Bronchial smooth muscle cell (primary cell): ENCODE data around the gene SH3BP5. TPM values are rescaled to one million over a fixed set of nuclear protein-coding genes. Genes with fewer than 3 reads are reported as not detected.

Experiments used
- total RNA-seq: library from RNA; depleted of rRNA; stranded (reverse); fragments of >200 nt; gene quantifications from 2 replicates; pipeline ENCODE4 v1.2.1, GENCODE V29; 2014

The SH3BP5 gene
- total RNA-seq: 37.0 and 51.4 TPM in 2 replicates

GRCh38 chr3:15332405-15333098 is at the start of gene SH3BP5:
Gene SH3BP5 (minus strand): TSS chr3:15332586. CDS start chr3:15332408, 178 bp downstream.

GRCh38 chr3:15205934-15206661 is 126.3 kb downstream of the SH3BP5 start, which contains the start of gene CAPN7:
Gene CAPN7 (plus strand): TSS chr3:15206246. CDS start chr3:15206496, 250 bp downstream.

Other genes starting within 250 kb of the SH3BP5 start
- 19.2 and 23.6 TPM in 2 replicates for gene RBSN, start 233.4 kb downstream of the SH3BP5 start, total RNA-seq
- 17.0 and 22.1 TPM in 2 replicates for gene CAPN7, start 126.3 kb downstream of the SH3BP5 start, total RNA-seq
- gene METTL6, start 95.0 kb upstream of the SH3BP5 start, total RNA-seq: 25.0 and 26.5 TPM in 2 replicates
- gene EAF1, start 95.0 kb upstream of the SH3BP5 start, total RNA-seq: 8.8 and 11.3 TPM in 2 replicates
- 0.43 and 0.95 TPM in 2 replicates for gene COLQ, start 189.1 kb upstream of the SH3BP5 start, total RNA-seq